HUES64 (cell line): ENCODE data around the gene NPC1L1.
"Not testable (repeated sequence)": the region's sequence is repeated elsewhere in the genome, so short reads cannot be mapped to it uniquely, and the experiment has no call there.

Experiments
- H3K27ac ChIP-seq: 2 replicates; pipeline ENCODE4 v1.7.0; 2013; ENCODE audit warnings: low read depth, low read length, inconsistent platforms
- H3K27me3 ChIP-seq: 2 replicates; pipeline ENCODE4 v1.6.1; 2013; ENCODE audit warnings: mild to moderate bottlenecking, low read length; ENCODE audit not compliant: insufficient read depth
- H3K36me3 ChIP-seq: 2 replicates; pipeline ENCODE4 v1.6.1; 2013; ENCODE audit warnings: mild to moderate bottlenecking, low read length; ENCODE audit not compliant: insufficient read depth
- H3K4me1 ChIP-seq: 2 replicates; pipeline ENCODE4 v1.6.1; 2013; ENCODE audit warnings: mild to moderate bottlenecking, low read length, moderate library complexity; ENCODE audit not compliant: insufficient read depth
- H3K4me3 ChIP-seq: 2 replicates; pipeline ENCODE4 v1.5.1; 2013; ENCODE audit warnings: mild to moderate bottlenecking, low read length, moderate library complexity
- H3K9ac ChIP-seq: 2 replicates; pipeline ENCODE4 v1.6.1; 2013; ENCODE audit warnings: mild to moderate bottlenecking, low read depth, low read length
- H3K9me3 ChIP-seq: 2 replicates; pipeline ENCODE4 v1.6.1; 2013; ENCODE audit warnings: low read depth, low read length; ENCODE audit not compliant: insufficient read depth
- WGBS: fragments of 150-250, 120-280 bp; methylation state at CpG from one replicate; pipeline ENCODE4 v1.1.7; 2013; ENCODE audit warnings: missing lambda C conversion rate; 5-methylcytosine and 5-hydroxymethylcytosine counted together

Gene NPC1L1

DNA sequence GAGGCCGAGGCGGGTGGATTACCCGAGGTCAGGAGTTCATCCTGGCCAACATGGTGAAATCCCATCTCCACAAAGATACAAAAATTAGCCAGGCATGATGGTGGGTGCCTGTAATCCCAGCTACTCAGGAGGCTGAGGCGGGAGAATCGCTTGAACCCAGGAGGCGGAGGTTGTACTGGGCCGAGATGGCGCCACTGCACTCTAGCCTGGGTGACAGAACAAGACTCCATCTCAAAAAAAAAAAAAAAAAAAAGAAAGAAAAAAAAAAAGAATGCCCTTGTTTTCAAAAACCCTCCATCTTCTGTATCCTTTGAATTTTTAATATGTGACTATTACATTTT is 21.5 kb upstream of the NPC1L1 start:
- H3K4me1 ChIP-seq, H3K27ac ChIP-seq, H3K4me3 ChIP-seq, H3K9ac ChIP-seq, H3K9me3 ChIP-seq, H3K27me3 ChIP-seq: not testable (repeated sequence)
- 88% methylated on average over 7 of the region's 8 CpGs for WGBS
- H3K36me3 ChIP-seq: peaks cover 36% of the 10 kb centered on the region

DNA sequence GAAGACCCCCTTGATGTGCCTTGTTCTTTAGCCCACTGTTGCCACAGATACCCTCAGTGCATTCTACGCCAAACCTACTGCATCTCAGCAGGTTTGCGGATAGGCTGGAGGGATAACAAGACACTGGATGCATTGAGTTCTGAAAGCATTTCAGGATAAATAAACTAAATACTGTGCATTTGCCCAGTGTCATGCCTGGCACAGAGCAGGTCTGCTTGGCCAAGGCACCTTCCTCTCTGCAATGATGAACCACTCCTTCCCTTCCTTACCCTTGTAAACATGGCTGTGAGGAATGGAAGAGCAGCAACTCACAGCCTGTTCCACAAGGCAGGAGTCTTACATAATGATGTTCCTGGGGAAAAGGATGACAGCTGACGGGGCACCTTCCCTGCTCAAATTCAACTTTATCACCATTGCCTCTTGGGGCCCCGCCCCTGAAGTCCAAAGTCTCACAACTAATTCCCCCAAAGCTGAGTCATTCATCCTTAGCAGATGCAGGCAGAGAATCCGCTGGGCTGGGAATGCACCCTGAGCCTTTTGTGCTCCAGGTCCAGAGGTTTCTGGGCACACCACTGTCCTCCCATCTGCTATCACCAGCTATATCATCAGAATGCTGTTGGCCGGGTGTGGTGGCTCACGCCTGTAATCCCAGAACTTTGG is 21.0 kb upstream of the NPC1L1 start:
- Histone ChIP-seq H3K27ac (no peak overlapping the region), H3K4me1 (no peaks in the 10 kb centered on the region), H3K36me3 (peaks cover 31% of the 10 kb centered on the region), H3K27me3 (no peaks in the 10 kb centered on the region), H3K9me3 (no peaks in the 10 kb centered on the region), H3K4me3 (no peak overlapping the region), H3K9ac (no peak overlapping the region)
- 87% methylated on average over 7 of the region's 7 CpGs for WGBS

DNA sequence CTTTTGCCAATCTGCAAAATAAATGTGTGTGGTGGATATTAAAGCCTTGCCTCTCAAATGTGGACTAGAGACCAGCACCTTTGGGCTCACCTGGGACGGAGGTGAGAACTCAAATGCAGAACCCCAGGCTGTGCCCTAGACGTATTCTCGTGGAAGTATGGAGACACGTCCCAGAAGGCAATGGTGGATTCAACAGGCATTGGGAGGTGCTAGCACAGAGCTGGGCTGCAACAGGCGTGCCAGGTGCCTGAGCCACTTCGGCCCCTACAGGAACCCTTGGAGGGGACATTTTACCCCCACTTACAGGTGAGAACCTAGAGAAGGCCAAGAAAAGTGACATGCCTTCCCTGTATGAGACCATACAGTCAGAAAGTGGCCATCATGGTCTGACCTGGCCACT is 20.4 kb upstream of the NPC1L1 start:
- no peak overlapping the region for H3K27ac ChIP-seq
- WGBS: 89% methylated on average over 6 of the region's 6 CpGs
- H3K9ac ChIP-seq: no peak overlapping the region

DNA sequence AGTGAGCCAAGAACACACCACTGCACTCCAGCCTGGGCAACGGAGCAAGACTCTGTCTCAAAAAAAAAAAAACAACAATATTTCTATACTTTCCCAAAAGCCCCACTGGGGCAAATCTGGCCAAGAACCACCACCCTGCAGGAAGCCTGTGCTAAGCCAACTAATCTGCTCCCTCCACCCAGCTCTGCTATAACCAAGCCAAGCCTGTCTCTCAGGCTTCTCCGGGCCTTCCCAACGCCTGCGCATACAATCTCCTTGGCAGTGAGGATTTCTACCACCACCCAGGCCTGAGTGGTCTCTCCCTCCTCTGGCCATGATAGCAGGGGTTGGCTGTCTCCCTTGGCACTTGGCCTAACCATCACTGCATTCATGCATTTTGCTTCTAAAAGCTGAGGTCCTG is 18.4 kb upstream of the NPC1L1 start:
- Histone ChIP-seq H3K9ac (no peak overlapping the region), H3K4me1 (no peaks in the 10 kb centered on the region), H3K9me3 (no peaks in the 10 kb centered on the region), H3K36me3 (peaks cover 7% of the 10 kb centered on the region), H3K4me3 (no peak overlapping the region), H3K27me3 (no peaks in the 10 kb centered on the region), H3K27ac (no peak overlapping the region)
- 92% methylated on average over 4 of the region's 4 CpGs for WGBS

More for the DNA sequence above, 20.4 kb upstream of the NPC1L1 start:
- Histone ChIP-seq H3K27me3 (no peaks in the 10 kb centered on the region), H3K9me3 (no peaks in the 10 kb centered on the region), H3K36me3 (peaks cover 25% of the 10 kb centered on the region), H3K4me1 (no peaks in the 10 kb centered on the region), H3K4me3 (no peak overlapping the region)

DNA sequence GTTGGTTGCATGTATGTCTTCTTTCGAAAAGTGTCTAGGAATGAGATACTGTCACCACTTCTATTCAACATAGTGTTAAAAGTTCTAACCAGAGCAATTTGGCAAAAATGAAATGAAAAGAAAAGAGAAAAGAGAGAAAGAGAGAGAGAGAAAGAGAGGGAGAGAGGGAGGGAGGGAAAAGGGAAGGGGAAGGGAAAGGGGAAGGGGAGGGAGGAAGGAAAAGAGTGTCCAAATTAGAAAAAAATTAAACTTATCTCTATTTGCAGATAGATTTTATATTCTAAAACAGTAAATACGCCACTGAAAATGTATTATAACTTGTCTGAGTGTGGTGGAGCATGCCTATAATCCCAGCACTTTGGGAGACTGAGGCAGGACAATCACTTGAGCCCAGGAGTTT is 16.4 kb upstream of the NPC1L1 start:
- WGBS: 100% methylated on average over 1 of the region's 2 CpGs
- H3K9me3 ChIP-seq: no peaks in the 10 kb centered on the region
- H3K27me3 ChIP-seq: no peaks in the 10 kb centered on the region
- no peak overlapping the region for H3K27ac ChIP-seq
- H3K4me3 ChIP-seq: no peak overlapping the region
- no peaks in the 10 kb centered on the region for H3K4me1 ChIP-seq
- no peaks in the 10 kb centered on the region for H3K36me3 ChIP-seq
- no peak overlapping the region for H3K9ac ChIP-seq

DNA sequence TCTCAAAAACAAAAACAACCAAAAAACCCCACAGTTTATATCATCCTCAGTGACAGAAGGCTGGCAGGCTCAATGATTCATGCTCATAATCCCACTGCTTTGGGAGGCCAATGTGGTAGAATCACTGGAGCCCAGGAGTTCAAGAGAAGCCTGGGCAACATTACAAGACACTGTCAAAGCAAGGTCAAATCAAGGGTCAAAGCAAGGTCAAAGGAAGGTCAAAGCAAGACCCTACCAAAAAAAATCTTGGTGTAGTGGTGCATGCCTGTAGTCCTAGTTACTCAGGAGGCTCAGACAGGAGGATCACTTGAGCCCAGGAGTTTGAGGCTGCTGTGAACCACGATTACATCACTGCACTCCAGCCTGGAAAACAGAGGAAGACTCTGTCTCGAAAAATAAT is 14.2 kb upstream of the NPC1L1 start:
- no peaks in the 10 kb centered on the region for H3K27me3 ChIP-seq
- H3K4me3 ChIP-seq: no peak overlapping the region
- WGBS: 93% methylated on average over 2 of the region's 2 CpGs

DNA sequence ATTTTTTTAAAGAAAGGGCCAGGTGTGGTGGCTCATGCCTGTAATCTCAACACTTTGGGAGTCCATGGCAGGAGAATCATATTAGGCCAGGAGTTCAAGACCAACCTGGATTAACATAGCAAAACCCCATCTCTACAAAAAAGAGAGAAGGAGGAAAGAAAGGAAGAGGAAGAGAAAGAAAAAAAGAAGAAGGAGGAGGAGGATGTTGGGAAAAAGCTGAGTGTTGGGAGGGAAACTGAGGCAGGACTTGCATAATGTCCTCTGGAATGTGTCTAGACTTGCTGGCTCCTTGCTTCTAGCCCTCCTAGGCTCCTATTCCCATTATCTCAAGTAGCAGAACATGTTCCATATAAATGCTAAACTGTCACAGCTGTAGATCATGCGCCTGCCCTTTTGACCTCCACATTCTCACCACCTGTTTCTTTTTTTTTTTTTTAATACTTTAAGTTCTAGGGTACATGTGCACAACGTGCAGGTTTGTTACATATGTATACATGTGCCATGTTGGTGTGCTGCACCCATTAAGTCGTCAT is 11.4 kb upstream of the NPC1L1 start:
- H3K9me3 ChIP-seq, H3K27me3 ChIP-seq, H3K4me3 ChIP-seq, H3K27ac ChIP-seq, H3K36me3 ChIP-seq, H3K4me1 ChIP-seq, H3K9ac ChIP-seq: not testable (repeated sequence)
- 82% methylated on average over 2 of the region's 3 CpGs for WGBS

More for the DNA sequence above, 14.2 kb upstream of the NPC1L1 start:
- no peaks in the 10 kb centered on the region for H3K9me3 ChIP-seq
- no peaks in the 10 kb centered on the region for H3K4me1 ChIP-seq
- H3K9ac ChIP-seq: no peak overlapping the region
- H3K36me3 ChIP-seq: no peaks in the 10 kb centered on the region
- H3K27ac ChIP-seq: no peak overlapping the region

DNA sequence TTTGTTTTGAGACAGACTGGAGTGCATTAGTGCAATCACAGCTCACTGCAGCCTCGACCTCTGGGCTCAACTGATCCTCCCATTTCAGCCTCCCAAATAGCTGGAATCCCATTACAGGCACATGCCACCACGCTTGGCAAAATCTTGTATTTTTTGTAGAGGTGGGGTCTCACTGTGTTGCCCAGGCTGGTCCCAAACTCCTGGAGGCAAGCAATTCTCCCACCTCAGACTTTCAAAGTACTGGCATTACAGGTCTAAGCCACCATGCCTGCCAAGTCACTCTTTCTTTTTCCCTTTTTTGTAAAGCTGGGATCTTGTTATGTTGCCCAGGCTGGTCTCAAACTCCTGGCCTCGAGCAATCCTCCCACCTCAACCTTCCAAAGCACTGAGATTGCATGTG is 8.3 kb upstream of the NPC1L1 start:
- WGBS: 89% methylated on average over 3 of the region's 3 CpGs

DNA sequence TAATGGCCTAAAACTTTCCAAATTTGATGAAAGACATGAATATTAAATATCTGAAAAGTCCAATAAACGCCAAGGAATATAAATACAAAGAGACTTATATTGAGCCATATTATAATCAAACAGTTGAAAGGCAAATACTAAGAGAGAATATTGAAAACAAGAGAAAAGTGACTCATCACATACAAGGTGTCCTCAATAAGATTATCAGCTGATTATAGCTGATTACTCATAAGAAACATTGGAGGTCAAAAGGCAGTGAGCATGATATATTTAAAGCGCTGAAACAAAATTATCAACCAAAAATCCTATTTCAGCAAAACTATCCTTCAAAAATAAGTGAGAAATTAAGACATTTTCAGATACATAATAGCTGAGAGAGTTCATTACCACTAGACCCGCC is 7.8 kb upstream of the NPC1L1 start:
- no peak overlapping the region for H3K4me3 ChIP-seq
- no peak overlapping the region for H3K9ac ChIP-seq
- no peaks in the 10 kb centered on the region for H3K27me3 ChIP-seq
- H3K4me1 ChIP-seq: 0 out of 2 replicates have a peak, but pooled peaks cover 3% of the 10 kb centered on the region
- WGBS: 100% methylated on average over 1 of the region's 3 CpGs
- no peak overlapping the region for H3K27ac ChIP-seq
- no peaks in the 10 kb centered on the region for H3K36me3 ChIP-seq
- no peaks in the 10 kb centered on the region for H3K9me3 ChIP-seq

More for the DNA sequence above, 8.3 kb upstream of the NPC1L1 start:
- H3K36me3 ChIP-seq: no peaks in the 10 kb centered on the region
- no peak overlapping the region for H3K9ac ChIP-seq
- 0 out of 2 replicates have a peak, but pooled peaks cover 3% of the 10 kb centered on the region for H3K4me1 ChIP-seq
- no peak overlapping the region for H3K4me3 ChIP-seq
- no peaks in the 10 kb centered on the region for H3K9me3 ChIP-seq
- H3K27ac ChIP-seq: no peak overlapping the region
- H3K27me3 ChIP-seq: no peaks in the 10 kb centered on the region

DNA sequence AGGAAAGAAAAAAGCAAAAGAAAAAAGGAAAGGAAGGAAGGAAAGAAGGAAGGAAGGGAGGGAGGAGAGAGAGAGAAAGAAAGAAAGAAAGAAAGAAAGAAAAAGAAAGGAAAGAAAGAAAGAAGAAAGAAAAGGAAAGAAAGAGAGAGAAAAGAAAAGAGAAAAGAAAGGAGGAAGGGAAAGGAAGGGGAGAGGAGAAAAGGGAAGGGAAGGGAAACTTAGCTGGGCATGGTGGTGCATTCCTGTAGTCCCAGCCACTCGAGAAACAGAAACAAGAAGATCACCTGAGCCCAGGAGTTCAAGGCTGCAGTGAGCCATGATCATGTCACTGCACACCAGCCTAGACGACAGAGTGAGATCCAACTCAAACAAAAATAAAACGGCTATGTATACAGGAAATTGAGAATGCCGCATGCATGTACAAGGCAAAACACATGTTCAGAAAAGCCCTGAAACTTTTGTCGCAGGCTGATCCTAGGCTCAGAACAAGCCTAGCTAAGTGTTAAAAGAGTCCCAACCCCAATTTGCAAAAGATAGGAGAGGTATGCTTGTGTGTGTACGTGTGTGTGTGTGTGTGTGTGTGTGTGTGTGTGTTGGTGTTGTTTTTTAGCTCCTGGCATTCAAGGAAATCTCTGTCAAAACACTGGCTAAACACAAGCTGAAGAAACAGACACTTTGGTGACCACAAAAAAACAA is 6.6 kb upstream of the NPC1L1 start:
- Histone ChIP-seq H3K9ac (no peak overlapping the region), H3K36me3 (no peaks in the 10 kb centered on the region), H3K9me3 (no peaks in the 10 kb centered on the region), H3K27ac (no peak overlapping the region), H3K4me3 (no peak overlapping the region), H3K27me3 (no peaks in the 10 kb centered on the region), H3K4me1 (0 out of 2 replicates have a peak, but pooled peaks cover 3% of the 10 kb centered on the region)
- 74% methylated on average over 6 of the region's 6 CpGs for WGBS

DNA sequence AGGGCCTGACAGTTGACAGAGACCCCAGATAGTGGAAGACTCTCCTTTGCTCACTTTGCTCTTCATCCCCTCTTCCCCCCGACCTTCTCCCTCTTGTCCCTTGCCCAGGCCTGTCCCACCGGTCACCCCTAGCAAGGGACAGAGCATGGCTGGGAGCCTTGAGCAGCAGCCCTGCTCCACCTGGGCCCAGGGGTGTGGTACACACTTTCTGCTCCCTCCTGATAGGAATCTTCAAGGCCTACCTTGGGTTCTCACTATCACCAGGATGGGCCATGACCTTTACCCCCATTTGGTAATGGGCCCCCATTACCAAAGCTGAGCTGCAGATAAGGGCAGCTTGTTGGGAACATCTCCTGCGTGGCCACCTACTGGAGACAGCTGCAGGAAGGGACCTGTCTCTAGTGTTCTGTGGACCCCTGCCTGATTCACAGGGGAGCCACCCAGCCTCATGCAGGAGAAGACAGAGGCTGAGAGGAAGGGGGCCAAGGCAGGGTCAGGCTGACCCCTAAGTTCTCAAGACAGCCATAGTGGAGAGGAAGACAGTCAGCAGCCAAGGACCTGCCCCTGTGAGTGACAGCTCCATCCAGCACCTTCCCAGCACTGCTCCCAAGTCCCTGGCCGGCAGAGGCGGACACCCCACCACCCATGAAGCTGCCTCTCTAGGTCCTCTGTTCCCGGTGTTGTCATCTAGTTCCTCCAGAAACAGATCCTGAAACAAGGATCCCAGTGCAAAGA is 913 bp upstream of the NPC1L1 start:
- H3K4me1 ChIP-seq: no peaks in the 10 kb centered on the region
- H3K27me3 ChIP-seq: no peaks in the 10 kb centered on the region
- no peak overlapping the region for H3K9ac ChIP-seq
- H3K36me3 ChIP-seq: no peaks in the 10 kb centered on the region
- no peak overlapping the region for H3K27ac ChIP-seq
- H3K4me3 ChIP-seq: no peak overlapping the region
- no peaks in the 10 kb centered on the region for H3K9me3 ChIP-seq
- 90% methylated on average over 6 of the region's 6 CpGs for WGBS
